Neural cell (in vitro differentiated cells): Measurements from ENCODE around the gene EEIG1.

ENCODE experiments used
- CTCF ChIP-seq: fragments of 450-650 bp; IDR thresholded peaks from 2 replicates; pipeline ENCODE4 v1.5.1; 2014; ENCODE audit warnings: antibody characterized with exemption, mild to moderate bottlenecking, moderate library complexity; ENCODE audit not compliant: poor library complexity, severe bottlenecking
- EP300 ChIP-seq: fragments of 450-650 bp; conservative IDR thresholded peaks from 2 replicates; pipeline ENCODE4 v1.6.1; 2014; ENCODE audit warnings: antibody characterized with exemption, mild to moderate bottlenecking, moderate library complexity; ENCODE audit not compliant: poor library complexity, severe bottlenecking
- EZH2 ChIP-seq: fragments of 200-600, 300-800 bp; shearing (Covaris generic), sonication (generic); IDR thresholded peaks from 2 replicates; pipeline ENCODE4 v1.6.1; 2014; ENCODE audit warnings: antibody characterized with exemption, low read length, borderline replicate concordance, mild to moderate bottlenecking; ENCODE audit not compliant: insufficient read depth, poor library complexity, severe bottlenecking
- POLR2AphosphoS5 ChIP-seq: IDR thresholded peaks from 2 replicates; pipeline ENCODE4 v1.6.1; 2012
- RAD21 ChIP-seq: fragments of 450-650 bp; conservative IDR thresholded peaks from 2 replicates; pipeline ENCODE4 v1.6.1; 2014; ENCODE audit warnings: antibody characterized with exemption, mild to moderate bottlenecking, moderate library complexity
- SMC3 ChIP-seq: fragments of 450-650 bp; conservative IDR thresholded peaks from 2 replicates; pipeline ENCODE4 v1.6.1; 2014; ENCODE audit warnings: antibody characterized with exemption, mild to moderate bottlenecking, moderate library complexity; ENCODE audit not compliant: poor library complexity
- TAF1 ChIP-seq: IDR thresholded peaks from 2 replicates; pipeline ENCODE4 v1.6.1; 2012; ENCODE audit warnings: low read depth
- TF ChIP-seq, protein P1 (sequence below): IDR thresholded peaks from 2 replicates; pipeline ENCODE4 v1.6.1; 2012; ENCODE audit warnings: borderline replicate concordance

DNA sequence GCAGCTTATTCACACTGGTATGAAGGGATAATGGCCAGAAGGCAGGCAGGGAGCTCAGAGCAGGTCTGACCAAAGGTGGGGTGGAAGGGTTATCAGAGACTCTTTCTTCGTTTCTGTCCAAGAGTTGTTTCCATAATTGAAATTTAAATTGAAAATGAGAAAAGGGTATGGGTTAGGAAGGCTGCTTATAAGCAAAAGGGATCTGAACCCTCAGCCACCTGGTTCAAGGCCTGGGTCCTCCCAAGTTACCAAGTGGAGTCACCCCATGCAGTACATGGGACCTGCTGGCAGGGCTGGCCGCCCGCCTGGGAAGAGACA, 17.8 kb downstream of the EEIG1 start:
- TF ChIP-seq EP300 (no peak), CTCF (no peak), EZH2 (no peak), POLR2AphosphoS5 (no peak), TAF1 (no peak), RAD21 (no peak), SMC3 (no peak)
- TF ChIP-seq, protein P1, sequence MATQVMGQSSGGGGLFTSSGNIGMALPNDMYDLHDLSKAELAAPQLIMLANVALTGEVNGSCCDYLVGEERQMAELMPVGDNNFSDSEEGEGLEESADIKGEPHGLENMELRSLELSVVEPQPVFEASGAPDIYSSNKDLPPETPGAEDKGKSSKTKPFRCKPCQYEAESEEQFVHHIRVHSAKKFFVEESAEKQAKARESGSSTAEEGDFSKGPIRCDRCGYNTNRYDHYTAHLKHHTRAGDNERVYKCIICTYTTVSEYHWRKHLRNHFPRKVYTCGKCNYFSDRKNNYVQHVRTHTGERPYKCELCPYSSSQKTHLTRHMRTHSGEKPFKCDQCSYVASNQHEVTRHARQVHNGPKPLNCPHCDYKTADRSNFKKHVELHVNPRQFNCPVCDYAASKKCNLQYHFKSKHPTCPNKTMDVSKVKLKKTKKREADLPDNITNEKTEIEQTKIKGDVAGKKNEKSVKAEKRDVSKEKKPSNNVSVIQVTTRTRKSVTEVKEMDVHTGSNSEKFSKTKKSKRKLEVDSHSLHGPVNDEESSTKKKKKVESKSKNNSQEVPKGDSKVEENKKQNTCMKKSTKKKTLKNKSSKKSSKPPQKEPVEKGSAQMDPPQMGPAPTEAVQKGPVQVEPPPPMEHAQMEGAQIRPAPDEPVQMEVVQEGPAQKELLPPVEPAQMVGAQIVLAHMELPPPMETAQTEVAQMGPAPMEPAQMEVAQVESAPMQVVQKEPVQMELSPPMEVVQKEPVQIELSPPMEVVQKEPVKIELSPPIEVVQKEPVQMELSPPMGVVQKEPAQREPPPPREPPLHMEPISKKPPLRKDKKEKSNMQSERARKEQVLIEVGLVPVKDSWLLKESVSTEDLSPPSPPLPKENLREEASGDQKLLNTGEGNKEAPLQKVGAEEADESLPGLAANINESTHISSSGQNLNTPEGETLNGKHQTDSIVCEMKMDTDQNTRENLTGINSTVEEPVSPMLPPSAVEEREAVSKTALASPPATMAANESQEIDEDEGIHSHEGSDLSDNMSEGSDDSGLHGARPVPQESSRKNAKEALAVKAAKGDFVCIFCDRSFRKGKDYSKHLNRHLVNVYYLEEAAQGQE = no peak
